ENCODE measurements around the gene FNBP1.
"Not testable (repeated sequence)": the region's sequence is repeated elsewhere in the genome, so short reads cannot be mapped to it uniquely, and the experiment has no call there.

FNBP1 gene

GRCh38 chr9:129910628-129911567, 132.1 kb downstream of the FNBP1 start:
- peak; percentile 91 for DNase-seq

GRCh38 chr9:129909851-129910250, 133.1 kb downstream of the FNBP1 start:
- no peak for DNase-seq

GRCh38 chr9:129908906-129909305, 134.1 kb downstream of the FNBP1 start:
- DNase-seq, result no peak

- no peak for DNase-seq
Observed at GRCh38 chr9:129907201-129907600, 135.8 kb downstream of the FNBP1 start.

- DNase-seq, result no peak
Observed at GRCh38 chr9:129906298-129906697, 136.7 kb downstream of the FNBP1 start.

GRCh38 chr9:129904734-129905133, 138.3 kb downstream of the FNBP1 start:
- DNase-seq, result no peak

GRCh38 chr9:129902740-129903134, 140.3 kb downstream of the FNBP1 start:
- no peak for DNase-seq

- no peak for DNase-seq
Observed at GRCh38 chr9:129901993-129902739, 140.8 kb downstream of the FNBP1 start.

- no peak for DNase-seq
Observed at GRCh38 chr9:129900263-129901027, 142.5 kb downstream of the FNBP1 start.

- DNase-seq, result no peak
Observed at GRCh38 chr9:129899620-129900019, 143.4 kb downstream of the FNBP1 start.

- no peak for DNase-seq
Observed at GRCh38 chr9:129898185-129898584, 144.8 kb downstream of the FNBP1 start.

GRCh38 chr9:129897263-129897662, 145.7 kb downstream of the FNBP1 start:
- DNase-seq, result no peak

GRCh38 chr9:129895376-129896268, 147.4 kb downstream of the FNBP1 start:
- no peak for DNase-seq

GRCh38 chr9:129894120-129894823, 148.7 kb downstream of the FNBP1 start:
- no peak for DNase-seq

- no peak for DNase-seq
Observed at GRCh38 chr9:129891569-129891968, 151.4 kb downstream of the FNBP1 start.

- DNase-seq, result not testable (repeated sequence)
Observed at GRCh38 chr9:129890718-129891299, 152.2 kb downstream of the FNBP1 start.

GRCh38 chr9:129889941-129890717, 152.9 kb downstream of the FNBP1 start:
- no peak for DNase-seq

GRCh38 chr9:129889122-129889940, 153.7 kb downstream of the FNBP1 start:
- no peak for DNase-seq

Data from amniotic stem cell (primary cell).